Motor neuron (in vitro differentiated cells): ENCODE results near the gene RPL36AL. TPM values are rescaled to one million over a fixed set of nuclear protein-coding genes. Genes with fewer than 3 reads are reported as not detected.

Experiments
- ATAC-seq, 8 experiments: fragments of 200-7000 bp; cut with Tn5 transposase; replicated peaks in 6 of 8; 2 replicates each; pipeline ENCODE4 v1.8.0; 2021; ENCODE audit warnings: mild to moderate bottlenecking in 8 of 8, moderate library complexity in 8 of 8
- H3K27ac ChIP-seq, 2 donors: fragments of 250-450 bp; sonication (Bioruptor Pico); 2 replicates each; pipeline ENCODE4 v1.9.0; 2021; ENCODE audit warnings: antibody characterized with exemption in 2 of 2, mild to moderate bottlenecking in 2 of 2, moderate library complexity in 1 of 2
- H3K4me1 ChIP-seq, 2 donors: fragments of 250-450 bp; sonication (Bioruptor Pico); replicated peaks in 1 of 2; 2 replicates each; pipeline ENCODE4 v1.6.1; 2021; ENCODE audit warnings: antibody characterized with exemption in 2 of 2, mild to moderate bottlenecking in 2 of 2, moderate library complexity in 1 of 2
- H3K4me3 ChIP-seq, 5 donors: fragments of 250-450 bp; sonication (Bioruptor Pico); 2 replicates each; pipeline ENCODE4 v1.9.0; 2021; ENCODE audit warnings: antibody characterized with exemption in 5 of 5, mild to moderate bottlenecking in 5 of 5, moderate library complexity in 4 of 5
- WGBS, 10 experiments: fragments of 450-650 bp; shearing (Covaris generic); methylation state at CpG; one replicate each; pipeline ENCODE4 v1.0.0; 2022; 5-methylcytosine and 5-hydroxymethylcytosine counted together
- in situ Hi-C, 9 experiments: fragments of 400-800 bp; cut with MboI; loops; one replicate each; pipeline ENCODE4 v1.15.0; 2021; ENCODE audit warnings: low sequenced_read_pairs in 9 of 9, low pct_unique_long_range_greater_than_20kb in 2 of 9; ENCODE audit not compliant: unreplicated experiment in 9 of 9
- total RNA-seq, 8 experiments: library from RNA; unstranded; fragments of 300-600 nt; gene quantifications; 2 replicates each; pipeline versions ENCODE4 v1.2.3 to v1.2.4, GENCODE V29; 2022

RPL36AL gene
- total RNA-seq, 8 experiments from 2014 or later, result 184 to 452 (median 222) TPM

DNA sequence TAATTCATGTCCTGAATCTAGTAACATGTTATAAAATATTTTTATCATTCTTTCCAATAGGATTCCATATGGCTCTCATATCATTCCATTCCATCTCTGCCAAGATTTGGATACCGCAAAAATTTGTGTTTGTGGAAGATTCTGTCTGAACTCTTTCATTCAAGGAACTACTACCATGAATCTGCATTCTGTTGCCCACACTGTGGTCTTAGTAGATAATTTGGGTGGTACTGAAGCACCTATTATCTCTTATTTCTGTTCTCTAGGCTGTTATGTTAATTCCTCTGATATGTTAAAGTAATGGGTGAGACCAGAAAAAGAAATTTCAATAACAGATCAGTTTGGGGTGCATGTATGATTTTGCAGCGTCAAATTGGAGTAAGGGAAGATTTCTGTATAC lies 6.2 kb downstream of the RPL36AL start:
- Histone ChIP-seq H3K4me1 (peaks cover 4 to 6% of the 10 kb centered on the region in 2 donors), H3K27ac (no peak overlapping the region), H3K4me3 (no peak overlapping the region)
- WGBS, 10 experiments, result 54 to 100% (median 100%) methylated on average over 1 to 2 of the region's 2 CpGs; no CpG with 5 or more reads in 1 of the 10 experiments
- ATAC-seq, result no peak
- in situ Hi-C loops, result no loop called here

DNA sequence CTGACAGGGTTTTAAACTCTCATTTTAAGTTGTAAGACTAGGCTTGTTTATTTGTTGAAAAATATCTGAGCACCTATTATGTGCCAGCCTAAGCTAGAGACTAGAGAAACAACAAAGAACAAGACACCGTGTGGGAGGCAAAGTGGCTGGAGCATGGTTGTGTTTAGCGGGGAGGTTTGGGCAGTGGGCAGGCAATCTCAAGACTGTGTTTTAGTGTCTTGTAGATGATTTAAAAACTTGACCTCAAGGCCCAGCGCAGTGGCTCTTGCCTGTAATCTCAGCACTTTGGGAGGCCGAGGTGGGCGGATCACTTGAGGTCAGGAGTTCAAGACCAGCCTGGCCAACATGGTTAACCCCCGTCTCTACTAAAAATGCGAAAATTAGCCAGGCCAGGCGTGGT lies 7.8 kb downstream of the RPL36AL start:
- in situ Hi-C loops, result no loop called here
- no peak for ATAC-seq
- Histone ChIP-seq H3K27ac (no peak overlapping the region), H3K4me1 (no peaks in the 10 kb centered on the region), H3K4me3 (no peak overlapping the region)
- WGBS, 10 experiments, result 71 to 100% (median 84%) methylated on average over 1 to 7 of the region's 8 CpGs; no CpG with 5 or more reads in 1 of the 10 experiments

DNA sequence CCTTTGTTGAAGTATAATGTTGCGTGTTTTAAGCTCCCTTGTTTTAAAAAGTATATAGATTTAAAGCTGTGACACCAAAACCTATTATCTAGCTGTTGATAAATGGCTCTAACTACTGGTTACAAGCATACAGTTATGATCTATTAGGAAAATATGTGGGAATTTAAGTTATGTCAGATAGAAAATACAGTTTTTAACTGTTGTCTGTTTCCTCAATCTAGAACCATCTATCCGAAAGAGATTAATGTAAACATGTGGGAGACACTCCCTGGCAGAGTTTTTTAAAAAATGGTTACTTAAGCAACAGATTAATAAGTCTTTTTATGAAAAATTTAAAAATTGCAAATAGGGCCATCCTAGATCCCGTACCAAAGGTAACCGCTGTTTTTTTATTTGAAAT lies 8.2 kb downstream of the RPL36AL start:
- Histone ChIP-seq H3K27ac (no peak overlapping the region), H3K4me3 (no peak overlapping the region), H3K4me1 (no peaks in the 10 kb centered on the region)
- WGBS, 10 experiments, result 82 to 100% (median 92%) methylated on average over 2 to 4 of the region's 4 CpGs
- in situ Hi-C loops, result no loop called here
- no peak for ATAC-seq

DNA sequence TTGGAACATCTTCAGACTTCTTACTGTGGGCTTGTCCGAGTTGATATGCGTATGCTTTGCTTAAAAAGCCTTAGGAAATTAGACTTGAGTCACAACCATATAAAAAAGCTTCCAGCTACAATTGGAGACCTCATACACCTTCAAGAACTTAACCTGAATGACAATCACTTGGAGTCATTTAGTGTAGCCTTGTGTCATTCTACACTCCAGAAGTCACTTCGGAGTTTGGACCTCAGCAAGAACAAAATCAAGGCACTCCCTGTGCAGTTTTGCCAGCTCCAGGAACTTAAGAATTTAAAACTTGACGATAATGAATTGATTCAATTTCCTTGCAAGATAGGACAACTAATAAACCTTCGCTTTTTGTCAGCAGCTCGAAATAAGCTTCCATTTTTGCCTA lies 12.8 kb downstream of the RPL36AL start:
- in situ Hi-C loops, result no loop called here
- 69 to 100% (median 88%) methylated on average over 3 to 6 of the region's 6 CpGs; no CpG with 5 or more reads in 2 of the 10 experiments for WGBS, 10 experiments
- Histone ChIP-seq H3K4me3 (no peak overlapping the region), H3K27ac (no peak overlapping the region), H3K4me1 (no peaks in the 10 kb centered on the region)
- no peak for ATAC-seq

DNA sequence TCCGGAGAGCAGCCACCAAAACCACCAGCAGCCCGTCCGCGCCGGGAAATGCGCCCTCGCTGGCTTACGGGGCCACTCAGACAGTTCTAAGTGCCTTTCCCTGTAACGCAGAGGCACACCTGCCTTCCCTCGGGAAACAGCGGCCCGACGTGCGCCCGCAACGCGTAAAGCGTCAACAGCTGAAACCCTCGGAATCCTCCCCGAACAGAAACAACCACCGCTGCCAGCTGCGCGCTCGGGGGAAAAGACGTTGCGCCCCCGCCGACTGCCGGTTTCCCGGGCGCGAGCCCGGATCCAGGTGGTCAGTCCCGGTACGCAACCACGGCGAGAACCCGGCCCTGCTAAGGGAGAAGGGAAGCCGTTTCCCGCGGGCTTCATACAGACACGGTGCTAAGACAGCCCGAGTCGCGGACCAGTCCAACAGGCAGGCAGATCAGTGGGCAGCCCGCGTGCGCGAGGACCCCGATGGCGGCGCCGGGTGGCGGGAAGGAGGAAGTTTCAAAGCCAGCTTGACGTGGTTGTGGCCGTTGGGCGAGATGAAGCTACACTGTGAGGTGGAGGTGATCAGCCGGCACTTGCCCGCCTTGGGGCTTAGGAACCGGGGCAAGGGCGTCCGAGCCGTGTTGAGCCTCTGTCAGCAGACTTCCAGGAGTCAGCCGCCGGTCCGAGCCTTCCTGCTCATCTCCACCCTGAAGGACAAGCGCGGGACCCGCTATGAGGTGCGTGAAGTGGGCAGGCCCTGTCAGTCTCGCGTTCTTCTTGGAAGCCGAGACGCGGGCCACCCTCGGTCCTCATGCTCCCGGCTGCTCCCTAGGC lies 21.7 kb downstream of the RPL36AL start, which contains the start of gene LRR1:
Gene LRR1, plus strand, starts transcription at position 456 of the 816 bp plus-strand sequence. Its CDS starts 81 bp downstream, at position 537.
- H3K4me3 ChIP-seq, result peak within 1 kb of the TSS; percentile 74 to 97 (median 87)
- WGBS, 10 experiments, result 0 to 7% (median 0%) methylated on average over 1 to 13 of the region's 77 CpGs; no CpG with 5 or more reads in 3 of the 10 experiments
- in situ Hi-C loops, result no loop called here
- H3K4me1 ChIP-seq, result peaks cover 0 to 4% of the 10 kb centered on the region in 2 donors
- peak within 1 kb of the TSS; percentile 96 for H3K27ac ChIP-seq
- ATAC-seq, result peak; percentile 72 to 88 (median 85)

DNA sequence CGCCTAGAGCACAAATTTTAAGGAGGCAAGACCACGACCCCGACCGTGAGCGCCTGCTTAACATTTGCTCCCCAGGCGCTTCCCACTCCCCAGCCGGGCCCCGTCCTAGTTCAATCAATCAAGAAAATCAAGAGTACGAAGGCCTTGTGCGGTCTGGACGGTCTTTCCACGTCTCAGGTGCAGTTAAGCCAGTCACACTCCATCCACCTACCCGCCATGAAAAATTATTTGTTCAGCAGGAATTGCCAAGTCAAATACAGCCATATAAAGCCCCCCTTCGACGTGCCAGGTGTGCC lies 22.3 kb downstream of the RPL36AL start:
- in situ Hi-C loops, result no loop called here

DNA sequence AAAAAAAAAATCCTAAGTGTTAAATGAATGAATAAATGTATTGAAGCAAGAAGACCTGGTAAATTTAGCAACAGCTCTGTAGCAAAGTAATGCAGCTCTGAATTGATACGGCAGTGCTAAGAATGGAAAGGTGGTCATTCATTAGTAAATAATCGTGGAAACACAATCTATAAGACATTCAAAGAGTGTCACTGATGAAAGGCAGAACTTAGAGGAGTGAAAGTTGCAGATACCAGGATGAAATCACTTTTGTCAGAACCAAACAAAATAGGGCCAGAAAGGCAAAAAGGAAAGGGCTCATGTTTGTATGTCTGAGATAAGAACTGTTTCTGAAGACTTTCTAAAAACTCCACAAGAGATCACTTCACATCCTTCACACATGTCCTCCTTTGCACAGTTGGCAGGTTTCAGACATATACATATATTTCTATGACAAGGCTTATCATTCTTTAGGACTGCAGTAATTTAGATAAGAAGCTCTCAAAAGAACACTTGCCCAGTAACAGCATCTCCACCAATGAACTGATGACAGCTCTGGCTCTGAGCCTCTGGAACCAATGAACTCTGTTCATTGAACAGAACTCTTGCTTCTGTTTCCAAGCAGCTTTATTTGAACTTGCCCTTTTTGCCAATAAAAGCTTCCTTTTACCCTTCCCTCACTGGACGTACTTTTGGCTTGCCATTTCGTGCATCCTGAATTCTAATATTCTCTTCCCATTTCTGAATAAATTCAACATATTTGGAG lies 25.9 kb downstream of the RPL36AL start:
- 0 to 100% (median 71%) methylated on average over 1 to 4 of the region's 4 CpGs for WGBS, 10 experiments
- Histone ChIP-seq H3K4me3 (no peak overlapping the region), H3K27ac (no peak overlapping the region), H3K4me1 (no peaks in the 10 kb centered on the region)
- in situ Hi-C loops, result no loop called here
- ATAC-seq, result peak in 3 of 8 experiments; percentile 12 to 29 (median 17)

More for the DNA sequence above, 22.3 kb downstream of the RPL36AL start:
- H3K4me1 ChIP-seq, result peaks cover 0 to 4% of the 10 kb centered on the region in 2 donors
- ATAC-seq, result peak in 6 of 8 experiments; percentile 1 to 34 (median 18)
- peak overlapping the region; percentile 74 to 97 (median 87) for H3K4me3 ChIP-seq
- WGBS, 10 experiments, result 0 to 4% (median 0%) methylated on average over 1 to 13 of the region's 15 CpGs; no CpG with 5 or more reads in 4 of the 10 experiments
- peak overlapping the region; percentile 96 for H3K27ac ChIP-seq

DNA sequence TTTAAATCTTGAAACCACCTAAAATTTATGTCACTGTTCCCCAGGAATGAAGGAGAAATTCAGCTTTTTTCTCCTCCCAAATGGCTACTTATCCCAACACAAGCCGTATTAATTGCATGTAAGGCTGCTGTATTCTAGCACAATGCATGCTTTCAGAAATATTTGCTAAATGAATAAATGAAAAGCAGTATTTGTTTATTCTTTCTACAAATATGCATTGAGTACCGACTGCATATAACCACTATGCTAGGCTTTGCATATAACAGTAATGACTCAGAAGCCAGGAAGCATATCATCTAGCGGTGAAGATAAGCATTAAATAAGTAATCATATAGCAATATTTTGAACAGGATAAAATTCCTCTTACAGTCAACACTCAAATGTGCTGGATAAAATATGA lies 27.4 kb downstream of the RPL36AL start:
- Histone ChIP-seq H3K27ac (no peak overlapping the region), H3K4me3 (no peak overlapping the region), H3K4me1 (no peaks in the 10 kb centered on the region)
- 2 to 100% (median 85%) methylated on average over 1 to 3 of the region's 3 CpGs; no CpG with 5 or more reads in 1 of the 10 experiments for WGBS, 10 experiments
- ATAC-seq, result peak in 3 of 8 experiments; percentile 8 to 80 (median 13)
- in situ Hi-C loops, result no loop called here

DNA sequence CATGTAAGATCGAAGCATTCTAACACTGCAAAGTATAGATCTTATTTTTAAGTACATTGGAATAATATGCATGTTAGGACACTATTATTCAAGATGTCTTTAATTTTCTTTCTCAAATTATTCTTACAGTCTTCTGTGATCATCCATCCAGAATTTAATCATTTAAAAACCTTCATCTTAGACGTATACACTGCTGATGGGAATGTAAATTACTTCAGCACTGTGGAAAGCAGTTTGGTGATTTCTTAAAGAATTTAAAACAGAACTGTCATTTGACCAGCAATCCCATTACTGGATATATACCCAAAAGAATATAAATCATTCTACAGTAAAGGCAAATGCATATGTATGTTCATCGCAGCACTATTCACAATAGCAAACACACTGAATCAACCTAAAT lies 31.0 kb downstream of the RPL36AL start:
- no peak overlapping the region for H3K4me3 ChIP-seq
- peaks cover 4 to 6% of the 10 kb centered on the region in 2 donors for H3K4me1 ChIP-seq
- in situ Hi-C loops, result no loop called here
- H3K27ac ChIP-seq, result no peak overlapping the region
- WGBS, 10 experiments, result 71 to 100% (median 81%) methylated on average over 1 to 3 of the region's 3 CpGs; no CpG with 5 or more reads in 1 of the 10 experiments
- no peak for ATAC-seq

DNA sequence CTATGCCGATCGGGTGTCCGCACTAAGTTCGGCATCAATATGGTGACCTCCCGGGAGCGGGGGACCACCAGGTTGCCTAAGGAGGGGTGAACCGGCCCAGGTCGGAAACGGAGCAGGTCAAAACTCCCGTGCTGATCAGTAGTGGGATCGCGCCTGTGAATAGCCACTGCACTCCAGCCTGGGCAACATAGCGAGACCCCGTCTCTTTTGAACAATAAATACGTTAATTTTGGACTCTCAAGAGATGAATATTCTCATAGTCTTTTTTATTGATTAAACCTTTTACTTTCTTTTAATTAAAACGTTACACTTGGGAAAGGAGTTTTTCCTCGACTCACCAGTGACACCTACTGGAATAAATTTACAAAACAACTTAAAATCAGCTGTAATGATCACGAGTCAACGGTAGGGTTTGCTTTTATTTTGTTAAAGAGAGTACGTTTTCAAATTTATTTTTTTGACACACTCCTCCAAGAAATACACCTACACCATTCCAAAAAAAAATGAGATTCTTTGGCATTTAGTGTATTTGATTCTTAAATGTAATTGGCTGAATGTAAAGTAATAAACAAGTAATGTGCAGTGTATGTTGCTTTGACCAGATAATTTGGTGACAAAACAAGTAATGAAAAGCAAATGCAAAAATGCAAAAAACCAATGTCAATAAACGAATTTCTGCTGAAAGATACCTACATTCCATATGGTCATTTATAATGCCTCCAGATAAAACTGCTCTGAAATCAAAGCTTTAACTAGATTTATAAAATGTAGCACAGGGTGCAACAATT lies 33.6 kb downstream of the RPL36AL start:
- Histone ChIP-seq H3K27ac (peak overlapping the region; percentile 13 to 18), H3K4me1 (peaks cover 9 to 13% of the 10 kb centered on the region in 2 donors), H3K4me3 (peak overlapping the region; percentile 64 to 94 (median 83))
- in situ Hi-C loops, result no loop called here
- WGBS, 10 experiments, result 0 to 12% (median 5%) methylated on average over 2 to 9 of the region's 21 CpGs
- ATAC-seq, result peak in 3 of 8 experiments; percentile 26 to 42 (median 31)

DNA sequence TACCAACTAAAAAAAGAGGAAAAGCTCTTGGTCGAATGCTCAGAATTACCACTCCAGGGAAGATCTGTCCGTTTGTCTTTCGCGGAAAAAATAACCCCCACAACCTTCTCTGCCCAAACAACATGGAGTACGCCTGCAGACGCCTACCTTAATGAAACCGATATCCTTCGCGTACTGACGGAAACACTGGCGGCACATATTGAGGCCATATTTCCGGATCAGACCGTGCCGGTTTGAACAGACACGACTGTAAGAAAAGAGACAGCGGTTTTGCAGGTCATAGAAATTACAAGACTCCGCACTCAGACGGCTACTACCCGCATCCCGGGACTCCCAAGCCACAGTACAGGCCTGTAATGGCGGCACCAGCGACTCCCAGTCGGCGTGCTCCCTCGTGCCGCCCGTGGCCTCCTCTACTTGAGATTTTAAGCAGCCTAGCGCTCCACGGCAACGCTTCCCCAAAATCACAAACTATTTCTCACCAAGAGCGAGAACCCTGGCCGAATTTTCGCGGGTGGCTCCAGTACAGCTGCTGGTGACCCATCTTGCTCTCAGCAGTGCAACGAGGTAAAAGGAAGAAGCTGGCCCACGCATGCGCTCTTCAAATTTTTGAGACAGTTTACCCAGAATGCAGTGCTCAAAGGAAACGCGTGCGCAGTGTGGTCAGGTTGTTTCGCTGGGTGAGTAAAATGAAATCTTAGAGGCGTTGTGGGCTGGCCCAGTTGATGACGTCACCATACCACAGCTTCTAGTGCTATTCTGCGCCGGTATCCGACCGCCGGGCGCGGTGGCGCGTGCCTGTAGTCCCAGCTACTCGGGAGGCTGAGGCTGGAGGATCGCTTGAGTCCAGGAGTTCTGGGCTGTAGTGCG lies 34.4 kb downstream of the RPL36AL start, which contains the start of gene RPS29:
Gene RPS29, minus strand, starts transcription at position 578 of the 870 bp plus-strand sequence. Its CDS starts 34 bp downstream, at position 544.
- Histone ChIP-seq H3K4me3 (peak within 1 kb of the TSS; percentile 64 to 94 (median 83)), H3K27ac (peak within 1 kb of the TSS; percentile 85 to 88), H3K4me1 (peaks cover 9 to 13% of the 10 kb centered on the region in 2 donors)
- 0 to 2% (median 0%) methylated on average over 1 to 33 of the region's 55 CpGs; no CpG with 5 or more reads in 3 of the 10 experiments for WGBS, 10 experiments
- ATAC-seq, result peak; percentile 83 to 97 (median 96)
- in situ Hi-C loops, result no loop called here
